GM19025 (cell line): Measurements from ENCODE around the gene CNTNAP5.
"Not testable (repeated sequence)": the region's sequence is repeated elsewhere in the genome, so short reads cannot be mapped to it uniquely, and the experiment has no call there.

Experiments
- ATAC-seq: cut with Tn5 transposase; IDR thresholded peaks from one replicate; pipeline ENCODE4 v1.9.1; 2021; ENCODE audit warnings: mild to moderate bottlenecking, low read depth, moderate library complexity; ENCODE audit not compliant: unreplicated experiment

The CNTNAP5 gene

GRCh38 chr2:124395961-124396360 is 370.9 kb downstream of the CNTNAP5 start:
- ATAC-seq, result no peak

GRCh38 chr2:124402274-124402673 is 377.2 kb downstream of the CNTNAP5 start:
- no peak for ATAC-seq

GRCh38 chr2:124407836-124408534 is 382.9 kb downstream of the CNTNAP5 start:
- not testable (repeated sequence) for ATAC-seq

GRCh38 chr2:124424074-124424473 is 399.0 kb downstream of the CNTNAP5 start:
- ATAC-seq, result no peak

GRCh38 chr2:124426122-124426521 is 401.0 kb downstream of the CNTNAP5 start:
- no peak for ATAC-seq

- no peak for ATAC-seq
Measured at GRCh38 chr2:124426625-124427024, 401.5 kb downstream of the CNTNAP5 start.

GRCh38 chr2:124437811-124438210 is 412.7 kb downstream of the CNTNAP5 start:
- ATAC-seq, result no peak

- no peak for ATAC-seq
Measured at GRCh38 chr2:124450481-124450880, 425.4 kb downstream of the CNTNAP5 start.

GRCh38 chr2:124476291-124476690 is 451.2 kb downstream of the CNTNAP5 start:
- no peak for ATAC-seq

- ATAC-seq, result no peak
Measured at GRCh38 chr2:124478761-124479160, 453.7 kb downstream of the CNTNAP5 start.

GRCh38 chr2:124480958-124481357 is 455.9 kb downstream of the CNTNAP5 start:
- ATAC-seq, result no peak

GRCh38 chr2:124482044-124482443 is 457.0 kb downstream of the CNTNAP5 start:
- ATAC-seq, result no peak

- ATAC-seq, result no peak
Measured at GRCh38 chr2:124482551-124482950, 457.5 kb downstream of the CNTNAP5 start.

- no peak for ATAC-seq
Measured at GRCh38 chr2:124485659-124486058, 460.6 kb downstream of the CNTNAP5 start.

GRCh38 chr2:124489686-124490085 is 464.6 kb downstream of the CNTNAP5 start:
- no peak for ATAC-seq

- ATAC-seq, result no peak
Measured at GRCh38 chr2:124501575-124502152, 476.6 kb downstream of the CNTNAP5 start.

GRCh38 chr2:124514236-124514635 is 489.1 kb downstream of the CNTNAP5 start:
- no peak for ATAC-seq

GRCh38 chr2:124520953-124521352 is 495.9 kb downstream of the CNTNAP5 start:
- no peak for ATAC-seq

- no peak for ATAC-seq
Measured at GRCh38 chr2:124523096-124523495, 498.0 kb downstream of the CNTNAP5 start.

GRCh38 chr2:124524155-124524915 is 499.2 kb downstream of the CNTNAP5 start:
- ATAC-seq, result no peak

GRCh38 chr2:124526221-124526620 is 501.1 kb downstream of the CNTNAP5 start:
- no peak for ATAC-seq

- no peak for ATAC-seq
Measured at GRCh38 chr2:124530203-124530602, 505.1 kb downstream of the CNTNAP5 start.
